OCI-LY7 (cell line): ENCODE results near the gene ZC3H12D. TPM values are rescaled to one million over a fixed set of nuclear protein-coding genes. Genes with fewer than 3 reads are reported as not detected.
A peak's percentile ranks its signal among the peaks of the same experiment; 100 is the strongest.

Experiments
- BruUV-seq: library from RNA; stranded (reverse); fragments of 400-500 nt; replicated peaks from 2 replicates; lab custom pipeline; 2021; lab: Mats Ljungman, UMichigan
- CTCF ChIA-PET: fragments of 300-600 bp; sonication (Branson Sonifier 250); formaldehyde crosslinking; loops from one replicate; lab custom pipeline; 2022; ENCODE audit warnings: antibody characterized with exemption; ENCODE audit not compliant: unreplicated experiment; lab: Charles Lee
- POLR2A ChIA-PET: fragments of 300-600 bp; sonication (Branson Sonifier 250); formaldehyde crosslinking; loops from one replicate; lab custom pipeline; 2022; ENCODE audit warnings: antibody characterized with exemption; lab: Charles Lee
- DNase-seq: peaks from one replicate; pipeline ENCODE4 v3.0.0-alpha.2; 2015; ENCODE audit warnings: low spot score
- H2AFZ ChIP-seq: fragments of 200-600 bp; sonication (generic), shearing (Covaris generic); 2 replicates; pipeline ENCODE4 v1.6.1; 2014; ENCODE audit warnings: mild to moderate bottlenecking, antibody characterized with exemption, low read length, moderate library complexity
- H3K27ac ChIP-seq: fragments of 200-600 bp; sonication (generic); 2 replicates; pipeline ENCODE4 v1.5.1; 2014; ENCODE audit warnings: mixed run types, low read depth, mild to moderate bottlenecking, moderate library complexity, low read length, inconsistent platforms; ENCODE audit not compliant: poor library complexity, severe bottlenecking
- H3K36me3 ChIP-seq: fragments of 200-600 bp; sonication (generic); 2 replicates; pipeline ENCODE4 v1.6.1; 2014; ENCODE audit warnings: mild to moderate bottlenecking, antibody characterized with exemption, low read length, moderate library complexity, mixed read lengths; ENCODE audit not compliant: insufficient read depth
- H3K4me1 ChIP-seq: fragments of 200-600 bp; sonication (generic); 2 replicates; pipeline ENCODE4 v1.5.1; 2014; ENCODE audit warnings: mild to moderate bottlenecking, low read length; ENCODE audit not compliant: insufficient read depth, poor library complexity, severe bottlenecking
- H3K4me2 ChIP-seq: fragments of 200-600 bp; sonication (generic); 2 replicates; pipeline ENCODE4 v1.6.1; 2014; ENCODE audit warnings: mild to moderate bottlenecking, low read length
- H3K4me3 ChIP-seq: fragments of 200-600 bp; sonication (generic); 2 replicates; pipeline ENCODE4 v1.5.1; 2014; ENCODE audit warnings: mild to moderate bottlenecking, low read depth, low read length; ENCODE audit not compliant: poor library complexity, severe bottlenecking
- H3K79me2 ChIP-seq: fragments of 200-600 bp; sonication (generic); 2 replicates; pipeline ENCODE4 v1.6.1; 2016; ENCODE audit warnings: low read depth, mild to moderate bottlenecking, low read length, moderate library complexity, mixed read lengths; ENCODE audit not compliant: insufficient read depth
- H3K9me2 ChIP-seq: fragments of 200-600 bp; sonication (generic); 2 replicates; pipeline ENCODE4 v1.6.1; 2016; ENCODE audit warnings: mild to moderate bottlenecking, low read length, mixed read lengths; ENCODE audit not compliant: insufficient read depth
- H3K9me3 ChIP-seq: fragments of 200-600 bp; sonication (generic); 2 replicates; pipeline ENCODE4 v1.6.1; 2014; ENCODE audit warnings: mild to moderate bottlenecking, mixed run types, low read length, mixed read lengths
- H4K20me1 ChIP-seq: fragments of 200-600 bp; sonication (generic); 2 replicates; pipeline ENCODE4 v1.6.1; 2014; ENCODE audit warnings: mild to moderate bottlenecking, antibody characterized with exemption, low read length, moderate library complexity, mixed read lengths; ENCODE audit not compliant: insufficient read depth
- CTCF ChIP-seq: fragments of 200-600 bp; sonication (generic); conservative IDR thresholded peaks from 2 replicates; pipeline ENCODE4 v1.5.1; 2014; ENCODE audit warnings: mild to moderate bottlenecking, antibody characterized with exemption, low read length, moderate library complexity, mixed read lengths
- EZH2phosphoT487 ChIP-seq: fragments of 200-600 bp; sonication (generic); IDR thresholded peaks from 2 replicates; pipeline ENCODE4 v1.6.1; 2018; ENCODE audit warnings: low read depth, borderline replicate concordance, mild to moderate bottlenecking, mixed run types, antibody characterized with exemption, low read length, moderate library complexity, mixed read lengths
- intact Hi-C: fragments of 100-400 bp; cut with micrococcal nuclease; formaldehyde crosslinking; loops from one replicate; pipeline ENCODE4 v1.10.0; 2022; ENCODE audit not compliant: unreplicated experiment
- total RNA-seq, 2 experiments: library from RNA; depleted of rRNA in 1 of 2; stranded (reverse); fragments of >200 nt in 1 of 2; shearing (Covaris generic) in 1 of 2; gene quantifications; 2 replicates each; pipeline ENCODE4 v1.2.3, GENCODE V29; 2014 to 2022

Gene ZC3H12D
- total RNA-seq, 2 experiments from 2014 or later, result 12.8 to 22.6 TPM

DNA sequence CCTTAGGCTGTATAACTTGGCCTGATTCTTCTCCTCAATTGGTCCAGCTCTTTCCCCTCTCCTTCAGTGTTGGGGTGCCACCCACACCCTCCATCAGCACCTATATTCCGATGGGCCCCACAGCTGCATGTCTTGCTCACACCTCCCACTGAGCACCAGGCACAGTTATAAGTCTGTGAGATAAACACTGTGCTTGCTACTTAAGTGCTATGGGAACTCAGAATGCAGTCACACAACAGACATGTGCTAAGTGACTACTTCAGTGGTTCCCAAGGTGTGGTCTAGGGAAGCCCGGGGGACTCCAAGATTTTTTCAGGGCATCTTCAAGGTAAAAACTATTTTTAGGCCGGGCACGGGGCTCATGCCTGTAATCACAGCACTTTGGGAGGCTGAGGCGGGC is 7.3 kb downstream of the ZC3H12D start:
- H3K4me1 ChIP-seq, result peaks cover 81% of the 10 kb centered on the region
- H4K20me1 ChIP-seq, result no peaks in the 10 kb centered on the region
- ChIA-PET POLR2A (interaction anchor here (1.0 to 4.4 kb wide), 2 partner anchors 10 to 270 kb away, joined by 3 to 31 read pairs; no protein-coding TSS in a partner anchor), CTCF (no interaction called here)
- H3K36me3 ChIP-seq, result peaks cover 28% of the 10 kb centered on the region; the same call in 1 of the 2 replicates
- no peaks in the 10 kb centered on the region for H3K9me2 ChIP-seq
- no peaks in the 10 kb centered on the region for H3K9me3 ChIP-seq
- intact Hi-C loops, result no loop called here
- H3K79me2 ChIP-seq, result peaks cover 63% of the 10 kb centered on the region
- no peak overlapping the region for H3K4me3 ChIP-seq
- H3K4me2 ChIP-seq, result peak overlapping the region; percentile 19; the same call in 1 of the 2 replicates
- TF ChIP-seq EZH2phosphoT487 (no peak), CTCF (no peak)
- BruUV-seq, result no TSS peak
- no peak overlapping the region for H2AFZ ChIP-seq
- peak overlapping the region; percentile 15 for H3K27ac ChIP-seq
- no peak for DNase-seq

GRCh38 chr6:149476789-149477455 is 7.9 kb downstream of the ZC3H12D start:
- no peak for DNase-seq
- H3K79me2 ChIP-seq, result peaks cover 69% of the 10 kb centered on the region
- peak overlapping the region; percentile 19; the same call in 1 of the 2 replicates for H3K4me2 ChIP-seq
- peak overlapping the region; percentile 15 for H3K27ac ChIP-seq
- H2AFZ ChIP-seq, result no peak overlapping the region
- no peaks in the 10 kb centered on the region for H3K9me2 ChIP-seq
- no TSS peak for BruUV-seq
- H3K36me3 ChIP-seq, result peaks cover 35% of the 10 kb centered on the region; the same call in 1 of the 2 replicates
- no peak overlapping the region for H3K4me3 ChIP-seq
- TF ChIP-seq CTCF (no peak), EZH2phosphoT487 (no peak)
- H3K4me1 ChIP-seq, result peaks cover 82% of the 10 kb centered on the region
- POLR2A ChIA-PET, result interaction anchor here (4.4 kb wide), 1 partner anchor 9 kb away, joined by 31 read pairs; no protein-coding TSS in a partner anchor
- CTCF ChIA-PET, result no interaction called here
- no peaks in the 10 kb centered on the region for H4K20me1 ChIP-seq
- H3K9me3 ChIP-seq, result no peaks in the 10 kb centered on the region
- intact Hi-C loops, result no loop called here
